HG02885 (cell line): ENCODE data around the gene RNU6-9.

Source experiments
- ATAC-seq: cut with Tn5 transposase; IDR thresholded peaks from one replicate; pipeline ENCODE4 v1.9.1; 2021; ENCODE audit warnings: mild to moderate bottlenecking; ENCODE audit not compliant: unreplicated experiment, poor library complexity

Gene RNU6-9

GRCh38 chr19:931860-932647, 38.8 kb downstream of the RNU6-9 start:
- ATAC-seq = no peak

DNA sequence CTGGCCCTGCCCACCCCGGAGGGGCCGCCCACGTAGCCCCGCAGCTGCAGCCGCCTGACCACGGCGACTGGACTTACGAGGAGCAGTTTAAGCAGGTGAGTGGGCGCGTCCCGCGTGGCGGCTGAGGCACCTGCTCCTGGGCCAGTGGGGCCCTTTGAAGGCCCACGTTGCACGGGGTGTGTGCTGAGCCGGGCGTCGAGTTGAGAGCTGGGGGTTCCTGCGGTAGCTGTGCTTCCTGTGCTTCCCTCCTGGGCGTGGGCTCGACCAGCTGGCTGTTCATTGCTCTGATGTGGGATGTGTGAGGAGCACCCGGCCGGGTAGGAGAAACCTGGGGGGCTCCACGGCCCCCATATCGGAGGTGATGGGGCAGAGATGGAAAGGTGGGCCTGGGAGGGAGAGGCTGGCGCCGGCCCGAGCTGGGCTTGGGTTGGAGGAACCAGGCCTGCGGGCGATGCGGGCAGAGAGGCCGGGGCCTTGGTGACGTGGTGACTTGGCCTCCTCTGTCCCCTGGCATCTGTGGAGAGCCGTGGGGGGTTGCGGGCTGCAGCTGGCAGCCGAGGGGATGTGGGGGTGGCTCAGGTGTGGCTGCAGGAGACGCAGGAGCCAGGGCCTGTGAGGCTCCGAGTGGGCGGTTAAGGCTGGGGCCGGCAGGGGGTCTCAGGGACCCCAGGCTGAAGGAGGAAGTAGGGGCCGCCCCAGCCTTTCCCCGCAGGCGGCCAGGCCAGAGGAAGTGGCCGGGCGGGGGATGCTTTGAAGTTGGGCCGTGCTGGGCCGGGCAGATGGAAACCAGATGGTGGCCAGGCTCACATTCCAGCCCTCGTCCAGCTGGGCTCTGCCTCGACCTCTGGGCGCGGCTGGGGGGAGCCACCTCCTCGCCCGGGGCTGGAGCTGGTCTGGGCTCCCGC, 39.6 kb downstream of the RNU6-9 start:
- no peak for ATAC-seq

GRCh38 chr19:933553-933882, 40.2 kb downstream of the RNU6-9 start:
- ATAC-seq = no peak

DNA sequence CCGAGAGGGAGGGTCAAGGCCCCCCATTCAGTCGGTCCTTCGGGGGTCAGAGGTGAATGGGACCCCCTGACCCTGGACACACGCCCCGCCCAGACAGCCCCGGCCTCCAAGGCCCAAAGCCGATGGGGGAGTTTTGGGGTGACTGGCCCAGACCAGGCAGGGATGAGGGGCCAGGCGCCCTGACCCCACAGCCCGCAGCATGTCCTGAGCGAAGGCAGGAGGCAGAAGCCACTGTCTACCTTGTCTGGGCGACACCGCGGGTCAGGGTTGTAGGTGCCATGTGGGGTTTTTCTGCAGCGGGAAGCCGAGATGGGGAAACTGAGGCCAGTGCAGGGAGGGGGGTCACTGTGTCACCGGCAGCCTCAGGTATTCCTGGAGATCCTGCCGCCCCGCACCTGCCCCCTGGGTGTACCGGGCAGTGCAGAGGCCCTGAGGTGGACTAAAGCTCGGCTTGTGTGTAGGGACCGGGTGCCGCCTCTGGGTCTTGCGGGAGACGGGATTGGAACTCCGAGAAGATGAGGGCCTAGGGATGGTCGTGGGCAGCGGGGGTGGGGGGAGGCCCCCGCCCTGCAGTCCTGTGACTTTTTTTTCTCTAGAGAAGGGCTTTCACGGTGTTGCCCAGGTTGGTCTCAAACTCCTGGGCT, 41.0 kb downstream of the RNU6-9 start:
- no peak for ATAC-seq

GRCh38 chr19:934865-935479, 41.7 kb downstream of the RNU6-9 start:
- no peak for ATAC-seq

GRCh38 chr19:936175-936546, 42.9 kb downstream of the RNU6-9 start:
- ATAC-seq = no peak

DNA sequence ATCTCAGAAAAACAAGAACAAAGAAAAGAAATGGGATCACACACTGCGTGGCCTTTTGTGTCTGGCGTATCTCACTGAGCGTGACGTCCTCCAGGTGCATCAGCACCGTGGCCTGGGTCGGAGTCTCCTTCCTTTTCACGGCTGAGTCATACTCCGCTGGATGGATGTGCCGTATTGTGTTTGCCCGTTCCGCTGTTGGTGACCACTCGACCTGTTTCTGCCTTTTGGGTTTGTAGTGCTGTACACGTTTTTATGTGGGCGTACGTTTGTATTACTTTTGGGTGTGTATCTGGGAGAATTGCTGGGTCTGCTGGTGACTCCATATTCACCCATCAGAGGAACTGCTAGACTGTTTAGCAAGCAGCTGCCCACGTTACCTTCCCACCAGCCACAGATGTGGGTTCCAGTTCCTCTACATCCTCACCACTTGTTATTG, 44.0 kb downstream of the RNU6-9 start:
- no peak for ATAC-seq

- no peak for ATAC-seq
Observed at GRCh38 chr19:938233-938923, 45.1 kb downstream of the RNU6-9 start.

GRCh38 chr19:939439-939838, 46.2 kb downstream of the RNU6-9 start:
- ATAC-seq = no peak

GRCh38 chr19:939922-940321, 46.6 kb downstream of the RNU6-9 start:
- no peak for ATAC-seq

- no peak for ATAC-seq
Observed at GRCh38 chr19:940591-941291, 47.5 kb downstream of the RNU6-9 start.

GRCh38 chr19:941292-942132, 48.2 kb downstream of the RNU6-9 start:
- ATAC-seq = no peak

GRCh38 chr19:942133-942645, 48.9 kb downstream of the RNU6-9 start:
- ATAC-seq = no peak
